Stimulated activated CD8-positive, alpha-beta memory T cell treated with anti-CD3 and anti-CD28 coated beads, Interleukin-12 subunit alpha, Interleukin-12 subunit beta, amount 100 ng/mL, for 24 hours (primary cell): ENCODE results near the gene ACTRT2.

ENCODE experiments used
- DNase-seq: peaks from one replicate; pipeline ENCODE4 v3.0.0-alpha.2; 2020; ENCODE audit errors: extremely low read depth

Gene ACTRT2

GRCh38 chr1:3018576-3018975 is 2.7 kb upstream of the ACTRT2 start:
- no peak for DNase-seq

GRCh38 chr1:3019007-3019515 is 2.2 kb upstream of the ACTRT2 start:
- no peak for DNase-seq

GRCh38 chr1:3019516-3020051 is 1.7 kb upstream of the ACTRT2 start:
- DNase-seq, result no peak

GRCh38 chr1:3020263-3020909 is 881 bp upstream of the ACTRT2 start:
- no peak for DNase-seq

GRCh38 chr1:3021801-3022401 is 634 bp downstream of the ACTRT2 start:
- no peak for DNase-seq

- DNase-seq, result no peak
Measured at GRCh38 chr1:3022511-3022973, 1.3 kb downstream of the ACTRT2 start.

- DNase-seq, result no peak
Measured at GRCh38 chr1:3022976-3023375, 1.7 kb downstream of the ACTRT2 start.

- DNase-seq, result no peak
Measured at GRCh38 chr1:3024019-3024418, 2.8 kb downstream of the ACTRT2 start.

- no peak for DNase-seq
Measured at GRCh38 chr1:3024588-3024987, 3.3 kb downstream of the ACTRT2 start.

- no peak for DNase-seq
Measured at GRCh38 chr1:3026124-3026523, 4.9 kb downstream of the ACTRT2 start.

GRCh38 chr1:3026581-3027391 is 5.5 kb downstream of the ACTRT2 start:
- no peak for DNase-seq

- DNase-seq, result no peak
Measured at GRCh38 chr1:3027611-3028371, 6.5 kb downstream of the ACTRT2 start.

- no peak for DNase-seq
Measured at GRCh38 chr1:3028531-3029282, 7.4 kb downstream of the ACTRT2 start.

GRCh38 chr1:3029481-3029961 is 8.3 kb downstream of the ACTRT2 start:
- DNase-seq, result no peak

- no peak for DNase-seq
Measured at GRCh38 chr1:3029991-3030662, 8.9 kb downstream of the ACTRT2 start.

- DNase-seq, result no peak
Measured at GRCh38 chr1:3030663-3031381, 9.6 kb downstream of the ACTRT2 start.

GRCh38 chr1:3031401-3032221 is 10.3 kb downstream of the ACTRT2 start:
- no peak for DNase-seq

GRCh38 chr1:3032371-3033039 is 11.2 kb downstream of the ACTRT2 start:
- DNase-seq, result no peak
